ENCODE measurements around the gene PLK2. TPM values are rescaled to one million over a fixed set of nuclear protein-coding genes. Genes with fewer than 3 reads are reported as not detected.

The PLK2 gene
- total RNA-seq, 3 donors from 2014 or later = 29.0 to 384 (median 177) TPM

DNA sequence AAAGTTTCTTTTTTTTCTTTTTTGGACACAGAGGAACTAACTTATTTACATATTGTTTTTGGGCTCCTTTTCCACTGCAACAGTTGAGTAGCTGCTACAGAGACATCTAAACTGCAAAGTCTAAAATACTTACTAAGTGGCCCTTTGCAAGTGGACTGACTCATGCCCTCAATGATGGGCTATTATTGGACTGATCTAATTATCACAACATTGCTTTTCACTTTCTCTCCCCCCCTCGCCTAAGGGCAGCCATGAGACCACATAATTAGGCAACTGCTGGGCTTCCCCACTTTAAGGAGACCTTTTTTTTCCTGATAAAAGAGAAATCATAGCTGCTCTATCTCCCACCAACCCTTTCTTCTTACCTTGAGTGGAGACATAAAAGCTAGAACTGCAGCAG is 47.0 kb downstream of the PLK2 start:
- Histone ChIP-seq H3K4me1 (no peaks in the 10 kb centered on the region), H3K36me3 (no peaks in the 10 kb centered on the region), H3K27me3 (no peaks in the 10 kb centered on the region), H3K9me3 (no peaks in the 10 kb centered on the region), H3K4me3 (no peak overlapping the region), H3K27ac (no peak overlapping the region)
- intact Hi-C loops (cut with DNase I; ENCODE audit: low total_unique reads) = no loop called here
- no peak for DNase-seq (ENCODE audit: low spot score in 2 of 2)
- TF ChIP-seq POLR2AphosphoS5 (IDR thresholded peaks at IDR 0.05) (no peak), POLR2A (IDR thresholded peaks at IDR 0.05) (no peak)
- TF ChIP-seq, protein P1, sequence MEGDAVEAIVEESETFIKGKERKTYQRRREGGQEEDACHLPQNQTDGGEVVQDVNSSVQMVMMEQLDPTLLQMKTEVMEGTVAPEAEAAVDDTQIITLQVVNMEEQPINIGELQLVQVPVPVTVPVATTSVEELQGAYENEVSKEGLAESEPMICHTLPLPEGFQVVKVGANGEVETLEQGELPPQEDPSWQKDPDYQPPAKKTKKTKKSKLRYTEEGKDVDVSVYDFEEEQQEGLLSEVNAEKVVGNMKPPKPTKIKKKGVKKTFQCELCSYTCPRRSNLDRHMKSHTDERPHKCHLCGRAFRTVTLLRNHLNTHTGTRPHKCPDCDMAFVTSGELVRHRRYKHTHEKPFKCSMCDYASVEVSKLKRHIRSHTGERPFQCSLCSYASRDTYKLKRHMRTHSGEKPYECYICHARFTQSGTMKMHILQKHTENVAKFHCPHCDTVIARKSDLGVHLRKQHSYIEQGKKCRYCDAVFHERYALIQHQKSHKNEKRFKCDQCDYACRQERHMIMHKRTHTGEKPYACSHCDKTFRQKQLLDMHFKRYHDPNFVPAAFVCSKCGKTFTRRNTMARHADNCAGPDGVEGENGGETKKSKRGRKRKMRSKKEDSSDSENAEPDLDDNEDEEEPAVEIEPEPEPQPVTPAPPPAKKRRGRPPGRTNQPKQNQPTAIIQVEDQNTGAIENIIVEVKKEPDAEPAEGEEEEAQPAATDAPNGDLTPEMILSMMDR (IDR thresholded peaks at IDR 0.05) = no peak

DNA sequence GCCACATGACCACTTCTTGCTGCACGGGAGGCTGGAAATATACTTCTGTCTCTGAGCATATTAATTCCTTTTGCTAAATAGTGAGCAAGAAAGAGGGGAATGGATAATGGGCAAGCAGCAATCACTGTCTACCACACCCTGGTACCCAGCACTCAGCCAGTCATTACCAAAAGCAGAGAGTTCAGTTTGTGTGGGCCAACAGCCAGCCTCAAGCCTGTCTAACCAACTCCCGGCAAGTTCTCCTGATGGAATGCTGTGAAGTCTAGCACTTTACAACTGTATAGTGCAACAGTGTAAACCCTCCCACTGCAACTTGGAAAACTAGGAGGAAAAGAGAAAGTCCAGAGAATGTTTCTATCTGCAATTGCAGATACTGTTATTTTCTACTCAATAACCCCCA is 47.8 kb downstream of the PLK2 start:
- H3K9me3 ChIP-seq = no peaks in the 10 kb centered on the region
- H3K4me3 ChIP-seq = no peak overlapping the region
- H3K27ac ChIP-seq = no peak overlapping the region
- TF ChIP-seq POLR2AphosphoS5 (IDR thresholded peaks at IDR 0.05) = no peak
- no peak for TF ChIP-seq POLR2A (IDR thresholded peaks at IDR 0.05)
- TF ChIP-seq, protein P1 (IDR thresholded peaks at IDR 0.05) = no peak
- H3K36me3 ChIP-seq = no peaks in the 10 kb centered on the region
- intact Hi-C loops (cut with DNase I; ENCODE audit: low total_unique reads) = no loop called here
- DNase-seq (ENCODE audit: low spot score in 2 of 2) = no peak
- H3K27me3 ChIP-seq = no peaks in the 10 kb centered on the region
- no peaks in the 10 kb centered on the region for H3K4me1 ChIP-seq

DNA sequence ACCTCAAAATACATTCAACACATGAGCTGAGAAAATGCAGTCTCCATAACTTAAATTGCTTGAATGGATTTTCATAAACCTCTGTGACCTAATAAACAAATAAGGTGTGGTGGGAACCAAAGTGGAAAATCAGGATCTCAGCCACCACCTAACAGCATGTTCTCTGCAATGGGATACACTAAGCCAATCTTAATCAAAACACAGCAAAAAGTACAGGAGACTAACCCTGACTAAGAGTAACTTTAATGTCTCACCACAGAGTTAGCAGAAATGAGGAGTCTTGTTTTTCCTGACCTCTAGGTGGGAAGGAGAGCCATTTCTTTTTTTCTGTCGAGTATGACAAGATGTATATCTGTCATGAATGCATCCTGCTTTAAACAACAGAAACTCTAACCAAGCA is 48.5 kb downstream of the PLK2 start:
- no peaks in the 10 kb centered on the region for H3K4me1 ChIP-seq
- no peaks in the 10 kb centered on the region for H3K9me3 ChIP-seq
- intact Hi-C loops (cut with DNase I; ENCODE audit: low total_unique reads) = no loop called here
- H3K27ac ChIP-seq = no peak overlapping the region
- TF ChIP-seq POLR2AphosphoS5 (IDR thresholded peaks at IDR 0.05) (no peak), POLR2A (IDR thresholded peaks at IDR 0.05) (no peak)
- TF ChIP-seq, protein P1 (IDR thresholded peaks at IDR 0.05) = no peak
- no peaks in the 10 kb centered on the region for H3K36me3 ChIP-seq
- no peak for DNase-seq (ENCODE audit: low spot score in 2 of 2)
- H3K27me3 ChIP-seq = no peaks in the 10 kb centered on the region
- H3K4me3 ChIP-seq = no peak overlapping the region

DNA sequence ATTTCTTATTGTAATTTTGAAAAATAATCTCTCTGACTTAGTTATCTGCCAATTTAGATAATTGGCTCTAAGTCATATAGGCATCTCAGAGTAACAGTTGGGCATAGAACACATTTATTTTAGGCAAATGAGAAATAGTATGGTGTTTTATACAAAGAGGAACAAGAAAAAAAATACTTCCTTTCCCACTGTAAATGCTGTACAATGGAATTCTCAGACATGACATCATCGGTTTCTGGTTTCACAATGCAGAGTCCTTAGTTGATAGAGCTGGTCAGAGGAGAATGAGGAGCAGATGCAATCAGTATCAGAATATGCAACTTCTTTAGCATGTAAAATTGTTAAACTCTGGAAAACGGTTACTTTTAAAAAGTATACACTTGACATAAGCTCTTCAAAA is 49.4 kb downstream of the PLK2 start:
- Histone ChIP-seq H3K36me3 (no peaks in the 10 kb centered on the region), H3K4me3 (no peak overlapping the region), H3K27me3 (no peaks in the 10 kb centered on the region), H3K27ac (no peak overlapping the region), H3K4me1 (no peaks in the 10 kb centered on the region), H3K9me3 (no peaks in the 10 kb centered on the region)
- DNase-seq (ENCODE audit: low spot score in 2 of 2) = no peak
- intact Hi-C loops (cut with DNase I; ENCODE audit: low total_unique reads) = no loop called here
- TF ChIP-seq POLR2A (IDR thresholded peaks at IDR 0.05) = no peak
- no peak for TF ChIP-seq POLR2AphosphoS5 (IDR thresholded peaks at IDR 0.05)
- TF ChIP-seq, protein P1 (IDR thresholded peaks at IDR 0.05) = no peak

DNA sequence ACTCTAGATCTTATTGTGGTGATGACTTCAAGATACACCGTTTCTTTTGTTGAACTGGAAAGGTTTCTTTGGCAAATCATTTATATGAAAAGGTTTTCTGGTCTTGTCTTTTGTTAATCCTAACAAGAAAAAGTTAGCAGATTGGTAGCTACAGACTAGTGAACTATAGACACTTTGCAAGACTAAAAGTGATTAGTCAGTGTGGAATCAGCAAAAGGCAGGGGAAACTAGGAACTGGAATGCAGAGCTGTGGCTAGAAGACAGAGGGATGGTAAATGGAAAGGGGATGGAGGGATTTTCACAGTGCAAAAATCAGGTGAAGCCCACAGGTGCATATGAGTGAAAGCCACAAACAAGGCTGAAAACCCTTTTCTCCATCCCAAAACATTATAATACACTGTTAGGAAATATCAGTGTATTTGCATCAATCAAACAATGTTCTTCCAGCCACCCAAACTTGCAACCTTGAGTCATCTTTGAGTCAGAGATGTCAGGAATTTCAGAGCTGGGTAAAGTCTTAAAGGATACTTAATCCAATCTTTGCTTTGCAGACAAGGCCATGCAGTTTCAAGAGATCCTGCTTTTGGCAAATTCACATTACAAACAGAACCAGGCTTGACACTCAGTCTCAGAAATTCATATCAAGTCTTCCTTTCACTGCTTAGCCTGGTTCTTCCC is 52.7 kb downstream of the PLK2 start:
- H3K36me3 ChIP-seq = no peaks in the 10 kb centered on the region
- TF ChIP-seq, protein P1 (IDR thresholded peaks at IDR 0.05) = no peak
- TF ChIP-seq POLR2AphosphoS5 (IDR thresholded peaks at IDR 0.05) = no peak
- TF ChIP-seq POLR2A (IDR thresholded peaks at IDR 0.05) = no peak
- DNase-seq (ENCODE audit: low spot score in 2 of 2) = no peak
- no peaks in the 10 kb centered on the region for H3K4me1 ChIP-seq
- no peaks in the 10 kb centered on the region for H3K9me3 ChIP-seq
- intact Hi-C loops (cut with DNase I; ENCODE audit: low total_unique reads) = no loop called here
- H3K27me3 ChIP-seq = no peaks in the 10 kb centered on the region
- no peak overlapping the region for H3K4me3 ChIP-seq
- H3K27ac ChIP-seq = no peak overlapping the region
